OCI-LY3 (cell line): ENCODE measurements around the gene ELAVL2.
A peak's percentile ranks its signal among the peaks of the same experiment; 100 is the strongest.

Experiments used
- H2AFZ ChIP-seq: fragments of 200-600, 300-600 bp; shearing (Covaris generic); 2 replicates; pipeline ENCODE4 v1.6.0; 2014; ENCODE audit warnings: antibody characterized with exemption, low read depth, low read length
- H3K27ac ChIP-seq: fragments of 200-600, 300-600 bp; sonication (generic); 2 replicates; pipeline ENCODE4 v1.5.1; 2014; ENCODE audit warnings: mild to moderate bottlenecking, low read length, moderate library complexity, mixed read lengths
- H3K27me3 ChIP-seq: fragments of 200-600, 300-600 bp; sonication (generic); 2 replicates; pipeline ENCODE4 v1.6.1; 2014; ENCODE audit warnings: low read depth, low read length, mixed read lengths
- H3K36me3 ChIP-seq: fragments of 200-600, 300-600 bp; sonication (generic); replicated peaks from 2 replicates; pipeline ENCODE3; 2014; ENCODE audit warnings: low read depth, low read length, mixed read lengths
- H3K4me1 ChIP-seq: fragments of 300-600, 200-600 bp; sonication (generic); 2 replicates; pipeline ENCODE4 v1.6.1; 2014; ENCODE audit warnings: low read length, mixed read lengths
- H3K4me2 ChIP-seq: fragments of 200-600, 300-600 bp; sonication (generic); 2 replicates; pipeline ENCODE4 v1.6.1; 2014; ENCODE audit warnings: low read length, mixed read lengths
- H3K4me3 ChIP-seq: fragments of 300-600, 200-600 bp; sonication (generic); 2 replicates; pipeline ENCODE4 v1.5.1; 2014; ENCODE audit warnings: antibody characterized with exemption, mild to moderate bottlenecking, low read length, moderate library complexity
- H3K79me2 ChIP-seq: fragments of 300-600, 200-600 bp; shearing (Covaris generic); 2 replicates; pipeline ENCODE4 v1.6.1; 2014; ENCODE audit warnings: mild to moderate bottlenecking, low read length, mixed read lengths
- H3K9ac ChIP-seq: fragments of 300-600, 200-600 bp; shearing (Covaris generic); 2 replicates; pipeline ENCODE4 v1.6.0; 2014; ENCODE audit warnings: mild to moderate bottlenecking, low read length, moderate library complexity
- H3K9me3 ChIP-seq: fragments of 200-600, 300-600 bp; shearing (Covaris generic); 2 replicates; pipeline ENCODE4 v1.6.1; 2014; ENCODE audit warnings: low read length, mixed read lengths; ENCODE audit not compliant: insufficient read depth
- H4K20me1 ChIP-seq: fragments of 200-600, 300-600 bp; sonication (generic); 2 replicates; pipeline ENCODE4 v1.6.1; 2016; ENCODE audit warnings: low read length, mixed read lengths; ENCODE audit not compliant: insufficient read depth
- EZH2phosphoT487 ChIP-seq: fragments of 200-600 bp; shearing (Covaris generic); IDR thresholded peaks from 2 replicates; pipeline ENCODE4 v1.6.1; 2018; ENCODE audit warnings: antibody characterized with exemption, mixed run types, low read depth
- TF ChIP-seq, protein P1 (sequence below): fragments of 200-600, 300-600 bp; sonication (generic); IDR thresholded peaks from 2 replicates; pipeline ENCODE4 v1.5.1; 2014; ENCODE audit warnings: antibody characterized with exemption, low read length, low read depth

ELAVL2 gene

DNA sequence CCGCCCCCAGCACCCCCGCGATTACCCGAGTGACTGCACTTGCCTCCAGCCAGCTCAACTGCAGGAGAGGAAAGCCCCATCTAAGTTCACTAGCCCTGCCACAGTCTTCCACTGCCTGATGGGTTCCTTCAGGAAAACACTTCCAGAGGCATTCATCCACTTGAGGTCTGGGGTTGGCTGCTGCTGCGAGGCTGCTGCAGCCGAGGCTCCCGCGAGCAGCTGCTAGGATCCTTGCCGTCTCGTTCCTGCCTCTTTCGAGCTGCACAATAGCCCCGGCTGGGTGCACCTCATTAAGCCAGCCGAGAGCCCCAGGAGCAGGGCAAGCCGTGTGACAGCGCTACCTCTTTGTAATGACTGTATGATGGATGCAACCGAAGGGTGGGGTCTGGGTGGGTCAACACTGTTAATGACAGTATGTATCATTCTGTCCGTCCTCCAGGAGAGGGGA, 24.2 kb upstream of the ELAVL2 start:
- Histone ChIP-seq H3K9me3 (no peaks in the 10 kb centered on the region), H4K20me1 (no peaks in the 10 kb centered on the region), H3K4me3 (no peak overlapping the region), H3K9ac (no peak overlapping the region), H3K4me1 (no peaks in the 10 kb centered on the region), H3K36me3 (no peaks in the 10 kb centered on the region), H3K79me2 (no peaks in the 10 kb centered on the region), H3K27me3 (no peaks in the 10 kb centered on the region), H3K4me2 (no peak overlapping the region), H3K27ac (no peak overlapping the region), H2AFZ (no peak overlapping the region)
- TF ChIP-seq, protein P1, sequence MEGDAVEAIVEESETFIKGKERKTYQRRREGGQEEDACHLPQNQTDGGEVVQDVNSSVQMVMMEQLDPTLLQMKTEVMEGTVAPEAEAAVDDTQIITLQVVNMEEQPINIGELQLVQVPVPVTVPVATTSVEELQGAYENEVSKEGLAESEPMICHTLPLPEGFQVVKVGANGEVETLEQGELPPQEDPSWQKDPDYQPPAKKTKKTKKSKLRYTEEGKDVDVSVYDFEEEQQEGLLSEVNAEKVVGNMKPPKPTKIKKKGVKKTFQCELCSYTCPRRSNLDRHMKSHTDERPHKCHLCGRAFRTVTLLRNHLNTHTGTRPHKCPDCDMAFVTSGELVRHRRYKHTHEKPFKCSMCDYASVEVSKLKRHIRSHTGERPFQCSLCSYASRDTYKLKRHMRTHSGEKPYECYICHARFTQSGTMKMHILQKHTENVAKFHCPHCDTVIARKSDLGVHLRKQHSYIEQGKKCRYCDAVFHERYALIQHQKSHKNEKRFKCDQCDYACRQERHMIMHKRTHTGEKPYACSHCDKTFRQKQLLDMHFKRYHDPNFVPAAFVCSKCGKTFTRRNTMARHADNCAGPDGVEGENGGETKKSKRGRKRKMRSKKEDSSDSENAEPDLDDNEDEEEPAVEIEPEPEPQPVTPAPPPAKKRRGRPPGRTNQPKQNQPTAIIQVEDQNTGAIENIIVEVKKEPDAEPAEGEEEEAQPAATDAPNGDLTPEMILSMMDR: no peak
- no peak for TF ChIP-seq EZH2phosphoT487

DNA sequence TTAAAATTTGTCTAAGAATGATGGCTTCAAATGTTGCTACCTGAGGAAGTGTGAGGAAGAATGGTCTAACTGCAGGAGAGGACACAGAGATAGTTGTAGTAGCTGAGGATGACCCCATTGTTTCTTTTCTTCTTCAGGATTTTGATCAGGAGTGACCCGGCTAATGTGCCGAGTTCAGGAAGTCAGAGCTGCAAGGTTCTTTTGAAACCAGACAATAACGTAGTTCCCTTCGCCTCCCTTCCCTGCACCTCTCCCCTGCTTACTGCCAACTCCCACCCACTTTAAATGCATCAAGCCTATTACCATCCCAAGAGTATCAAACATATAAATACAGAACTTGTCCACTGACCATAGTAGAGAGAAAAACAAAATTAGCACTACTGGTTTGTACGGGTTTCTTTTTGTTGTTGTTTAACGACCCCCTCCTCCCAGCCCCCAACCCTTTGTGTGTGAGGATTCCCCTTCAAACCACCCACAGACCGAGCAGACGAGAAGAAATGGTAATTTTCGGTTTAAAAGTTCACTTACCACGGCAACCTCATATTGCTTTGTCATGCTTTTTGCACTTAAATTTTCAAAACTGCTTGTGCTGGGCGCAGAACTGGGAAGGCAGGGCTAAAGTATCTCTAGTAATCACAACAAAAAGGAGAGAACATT, 23.5 kb upstream of the ELAVL2 start:
- H4K20me1 ChIP-seq: no peaks in the 10 kb centered on the region
- H3K36me3 ChIP-seq: no peaks in the 10 kb centered on the region
- no peak for TF ChIP-seq EZH2phosphoT487
- TF ChIP-seq, protein P1: no peak
- H3K4me1 ChIP-seq: no peaks in the 10 kb centered on the region
- no peak overlapping the region for H3K9ac ChIP-seq
- H3K4me2 ChIP-seq: no peak overlapping the region
- H3K27me3 ChIP-seq: no peaks in the 10 kb centered on the region
- H3K27ac ChIP-seq: no peak overlapping the region
- no peaks in the 10 kb centered on the region for H3K79me2 ChIP-seq
- no peaks in the 10 kb centered on the region for H3K9me3 ChIP-seq
- H2AFZ ChIP-seq: no peak overlapping the region
- no peak overlapping the region for H3K4me3 ChIP-seq

DNA sequence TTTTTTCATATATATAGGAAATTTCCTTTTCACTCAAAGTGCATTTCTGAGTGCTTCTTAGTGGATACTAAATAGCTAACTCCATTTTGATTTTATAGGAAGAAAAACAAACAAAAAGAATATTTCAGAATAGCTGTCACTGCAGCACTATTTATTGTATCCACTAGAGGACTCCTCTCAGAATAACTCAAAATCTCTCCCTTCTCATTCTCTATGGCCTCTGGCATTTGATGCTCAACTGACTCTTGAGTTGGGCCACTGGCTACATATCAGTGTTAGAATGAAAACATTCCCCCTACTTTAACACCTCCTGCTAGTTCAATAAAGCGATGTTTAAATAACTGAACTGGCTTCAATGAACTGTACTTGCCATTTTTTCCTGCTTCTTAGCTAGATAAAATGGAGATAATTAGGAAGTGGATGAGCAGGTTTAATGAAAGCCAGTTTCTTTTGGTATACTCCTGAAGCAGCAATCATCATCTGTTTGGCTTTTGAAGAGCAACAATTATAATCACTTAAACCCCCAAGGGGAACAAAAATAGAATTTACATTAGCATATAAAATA, 16.6 kb upstream of the ELAVL2 start:
- H3K9ac ChIP-seq: no peak overlapping the region
- no peak overlapping the region for H3K4me2 ChIP-seq
- no peaks in the 10 kb centered on the region for H4K20me1 ChIP-seq
- TF ChIP-seq, protein P1: peak; percentile 8; the same call in 1 of the 2 replicates
- no peak for TF ChIP-seq EZH2phosphoT487
- no peaks in the 10 kb centered on the region for H3K79me2 ChIP-seq
- H3K4me1 ChIP-seq: peaks cover 23% of the 10 kb centered on the region
- H3K4me3 ChIP-seq: no peak overlapping the region
- no peak overlapping the region for H3K27ac ChIP-seq
- H2AFZ ChIP-seq: no peak overlapping the region
- H3K27me3 ChIP-seq: no peaks in the 10 kb centered on the region
- no peaks in the 10 kb centered on the region for H3K36me3 ChIP-seq
- H3K9me3 ChIP-seq: no peaks in the 10 kb centered on the region

DNA sequence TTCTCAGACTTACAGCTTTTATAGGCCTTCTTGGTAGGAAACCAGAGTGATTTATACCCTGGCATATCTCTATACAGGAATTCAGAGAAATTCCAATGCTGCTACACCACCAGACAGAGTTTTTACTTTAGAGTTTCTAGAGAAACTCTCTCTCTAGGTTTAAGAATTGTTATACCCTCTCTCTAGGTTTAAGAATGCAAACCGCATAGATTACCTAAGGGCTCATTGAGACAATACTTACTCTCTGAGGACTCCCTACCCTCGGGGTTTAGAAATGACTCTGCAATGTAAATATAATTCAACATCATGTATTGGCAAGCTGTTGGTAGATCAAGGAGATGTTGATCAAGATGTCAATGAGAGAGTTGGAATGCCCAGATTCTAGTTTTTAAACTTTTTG, 15.3 kb upstream of the ELAVL2 start:
- TF ChIP-seq, protein P1: no peak
- TF ChIP-seq EZH2phosphoT487: no peak
- Histone ChIP-seq H3K4me1 (peaks cover 23% of the 10 kb centered on the region), H4K20me1 (no peaks in the 10 kb centered on the region), H3K9me3 (no peaks in the 10 kb centered on the region), H3K27ac (no peak overlapping the region), H3K79me2 (no peaks in the 10 kb centered on the region), H3K27me3 (no peaks in the 10 kb centered on the region), H2AFZ (no peak overlapping the region), H3K9ac (no peak overlapping the region), H3K4me2 (no peak overlapping the region), H3K4me3 (no peak overlapping the region), H3K36me3 (no peaks in the 10 kb centered on the region)
